ENCODE data around the gene THNSL1. TPM values are rescaled to one million over a fixed set of nuclear protein-coding genes. Genes with fewer than 3 reads are reported as not detected.

THNSL1 gene
- total and polyA plus RNA-seq, 12 donors = 1.4 to 6.8 (median 5.1) TPM

DNA sequence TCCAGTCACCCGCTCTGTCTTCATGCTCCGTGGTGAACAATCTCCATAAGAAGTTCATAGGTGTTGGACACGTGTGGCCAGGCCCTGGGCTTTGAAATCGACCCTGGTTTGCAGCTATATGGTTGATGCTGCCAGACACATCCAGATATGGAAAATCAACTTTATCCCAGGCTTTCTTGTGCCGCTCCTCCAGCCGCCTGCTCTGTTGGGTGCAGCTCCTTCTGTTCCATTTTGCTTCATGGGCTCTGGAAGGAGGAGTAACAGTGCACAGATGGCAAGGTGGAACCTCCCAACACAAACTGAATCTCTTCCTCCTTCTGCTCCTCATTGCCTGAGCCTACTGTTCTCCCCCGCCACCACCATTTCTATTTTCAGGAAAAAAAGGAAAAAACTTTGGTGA is 44.7 kb downstream of the THNSL1 start:
- no peak for DNase-seq
- H3K9me3 ChIP-seq = no peaks in the 10 kb centered on the region
- H3K27ac ChIP-seq = no peak overlapping the region
- TF ChIP-seq, protein P1, sequence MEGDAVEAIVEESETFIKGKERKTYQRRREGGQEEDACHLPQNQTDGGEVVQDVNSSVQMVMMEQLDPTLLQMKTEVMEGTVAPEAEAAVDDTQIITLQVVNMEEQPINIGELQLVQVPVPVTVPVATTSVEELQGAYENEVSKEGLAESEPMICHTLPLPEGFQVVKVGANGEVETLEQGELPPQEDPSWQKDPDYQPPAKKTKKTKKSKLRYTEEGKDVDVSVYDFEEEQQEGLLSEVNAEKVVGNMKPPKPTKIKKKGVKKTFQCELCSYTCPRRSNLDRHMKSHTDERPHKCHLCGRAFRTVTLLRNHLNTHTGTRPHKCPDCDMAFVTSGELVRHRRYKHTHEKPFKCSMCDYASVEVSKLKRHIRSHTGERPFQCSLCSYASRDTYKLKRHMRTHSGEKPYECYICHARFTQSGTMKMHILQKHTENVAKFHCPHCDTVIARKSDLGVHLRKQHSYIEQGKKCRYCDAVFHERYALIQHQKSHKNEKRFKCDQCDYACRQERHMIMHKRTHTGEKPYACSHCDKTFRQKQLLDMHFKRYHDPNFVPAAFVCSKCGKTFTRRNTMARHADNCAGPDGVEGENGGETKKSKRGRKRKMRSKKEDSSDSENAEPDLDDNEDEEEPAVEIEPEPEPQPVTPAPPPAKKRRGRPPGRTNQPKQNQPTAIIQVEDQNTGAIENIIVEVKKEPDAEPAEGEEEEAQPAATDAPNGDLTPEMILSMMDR (IDR thresholded peaks at IDR 0.05) = no peak
- intact Hi-C loops (cut with DNase I) = no loop called here
- no peaks in the 10 kb centered on the region for H3K27me3 ChIP-seq
- ATAC-seq = no peak
- peaks cover 0 to 16% (median 0%) of the 10 kb centered on the region in 9 donors for H3K4me1 ChIP-seq
- 96 to 98% methylated on average over 7 of the region's 7 CpGs for WGBS, 2 donors
- H3K36me3 ChIP-seq = no peaks in the 10 kb centered on the region
- H3K4me3 ChIP-seq = no peak overlapping the region

DNA sequence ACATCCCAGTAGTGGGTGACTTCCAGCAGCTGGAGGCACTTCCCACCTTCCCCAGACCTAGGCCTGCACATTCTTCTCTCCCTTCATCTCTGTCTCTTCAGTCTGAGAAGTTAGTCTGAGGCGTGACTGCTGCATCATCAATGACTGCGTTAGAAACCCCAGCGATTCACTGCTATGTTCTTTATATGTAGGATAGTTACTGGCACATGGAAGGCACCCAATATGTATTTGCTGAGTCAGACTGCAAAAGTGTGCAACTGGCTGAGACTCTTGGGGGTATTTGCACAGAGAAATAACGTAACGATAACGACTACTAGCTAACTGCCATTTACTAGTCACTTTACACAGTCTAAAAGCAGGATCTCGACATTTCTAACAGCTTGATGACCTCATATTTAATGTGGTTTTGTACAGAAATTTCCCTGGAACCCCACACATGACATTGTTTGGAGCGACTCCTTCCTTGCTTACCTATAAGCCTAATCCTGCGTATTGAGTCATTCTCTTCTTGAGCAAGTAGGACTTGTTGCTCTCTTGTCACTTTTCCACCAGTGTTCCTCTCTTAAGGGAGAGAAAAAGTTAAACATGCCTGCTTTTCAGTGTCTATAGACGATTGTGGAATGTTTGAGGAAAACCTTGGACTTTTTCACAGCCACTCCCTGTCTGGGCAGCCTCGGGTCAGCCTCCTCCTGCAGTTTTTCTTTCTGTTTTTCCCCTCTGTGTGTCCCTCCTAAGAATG is 45.5 kb downstream of the THNSL1 start:
- no peaks in the 10 kb centered on the region for H3K27me3 ChIP-seq
- ATAC-seq (no peak), DNase-seq (no peak)
- H3K9me3 ChIP-seq = no peaks in the 10 kb centered on the region
- TF ChIP-seq, protein P1 (IDR thresholded peaks at IDR 0.05) = no peak
- peak overlapping the region in 4 of 10 donors; percentile 7 to 67 (median 31) for H3K27ac ChIP-seq
- peak overlapping the region in 1 of 10 donors; percentile 0 for H3K4me3 ChIP-seq
- H3K36me3 ChIP-seq = no peaks in the 10 kb centered on the region
- 79 to 83% methylated on average over 11 of the region's 11 CpGs for WGBS, 2 donors
- peaks cover 0 to 16% (median 0%) of the 10 kb centered on the region in 9 donors for H3K4me1 ChIP-seq
- intact Hi-C loops (cut with DNase I) = no loop called here

DNA sequence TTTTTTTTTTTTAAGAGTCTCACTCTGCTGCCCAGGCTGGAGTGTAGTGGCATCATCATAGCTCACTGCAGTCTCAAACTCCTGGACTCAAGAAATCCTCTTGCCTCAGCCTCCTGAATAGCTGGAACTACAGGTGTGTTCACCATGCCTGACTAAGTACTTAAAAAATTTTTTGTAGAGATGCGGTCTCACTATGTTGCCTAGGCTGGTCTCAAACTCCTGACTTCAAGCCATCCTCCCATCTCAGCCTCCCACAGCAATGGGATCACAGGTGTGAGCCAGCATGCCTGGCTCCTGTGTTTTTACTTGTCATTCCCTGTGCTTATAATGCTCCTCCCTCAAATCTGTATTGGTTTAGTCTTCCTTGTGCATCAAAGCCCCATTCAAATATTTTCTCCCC is 46.7 kb downstream of the THNSL1 start:
- TF ChIP-seq, protein P1 (IDR thresholded peaks at IDR 0.05) = no peak
- no peaks in the 10 kb centered on the region for H3K27me3 ChIP-seq
- H3K4me1 ChIP-seq = peaks cover 0 to 16% (median 0%) of the 10 kb centered on the region in 9 donors
- H3K27ac ChIP-seq = peak overlapping the region in 1 of 10 donors; percentile 27
- H3K4me3 ChIP-seq = no peak overlapping the region
- no peaks in the 10 kb centered on the region for H3K36me3 ChIP-seq
- intact Hi-C loops (cut with DNase I) = no loop called here
- no peak for ATAC-seq
- WGBS, 2 donors = 96 to 98% methylated on average over 1 of the region's 1 CpG
- no peak for DNase-seq
- no peaks in the 10 kb centered on the region for H3K9me3 ChIP-seq

DNA sequence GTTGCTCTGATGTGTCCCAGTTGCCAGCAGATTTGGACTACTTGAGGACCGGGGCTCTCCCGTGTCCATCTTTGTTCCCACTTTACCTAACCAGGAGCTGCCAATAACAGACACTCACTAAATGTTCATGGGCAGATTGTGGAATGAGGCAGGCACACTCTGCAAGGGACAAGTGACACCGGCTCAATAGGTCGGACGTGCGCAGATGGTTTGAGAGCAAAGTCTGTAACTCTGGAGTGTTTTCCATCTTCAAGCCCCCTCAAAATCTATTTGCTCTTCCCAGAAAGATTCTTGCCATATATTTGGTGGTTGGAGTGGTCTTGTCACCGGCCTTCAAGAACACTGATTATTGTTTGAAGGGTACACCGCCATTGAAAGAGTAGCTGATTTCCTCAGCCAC is 47.2 kb downstream of the THNSL1 start:
- Histone ChIP-seq H3K27me3 (no peaks in the 10 kb centered on the region), H3K27ac (no peak overlapping the region), H3K36me3 (no peaks in the 10 kb centered on the region), H3K9me3 (no peaks in the 10 kb centered on the region), H3K4me3 (no peak overlapping the region), H3K4me1 (peaks cover 0 to 16% (median 0%) of the 10 kb centered on the region in 9 donors)
- WGBS, 2 donors = 94 to 96% methylated on average over 8 of the region's 8 CpGs
- intact Hi-C loops (cut with DNase I) = no loop called here
- TF ChIP-seq, protein P1 (IDR thresholded peaks at IDR 0.05) = no peak
- ATAC-seq (no peak), DNase-seq (no peak)
